Measurements from ENCODE around the gene FOXN4.

FOXN4 gene

DNA sequence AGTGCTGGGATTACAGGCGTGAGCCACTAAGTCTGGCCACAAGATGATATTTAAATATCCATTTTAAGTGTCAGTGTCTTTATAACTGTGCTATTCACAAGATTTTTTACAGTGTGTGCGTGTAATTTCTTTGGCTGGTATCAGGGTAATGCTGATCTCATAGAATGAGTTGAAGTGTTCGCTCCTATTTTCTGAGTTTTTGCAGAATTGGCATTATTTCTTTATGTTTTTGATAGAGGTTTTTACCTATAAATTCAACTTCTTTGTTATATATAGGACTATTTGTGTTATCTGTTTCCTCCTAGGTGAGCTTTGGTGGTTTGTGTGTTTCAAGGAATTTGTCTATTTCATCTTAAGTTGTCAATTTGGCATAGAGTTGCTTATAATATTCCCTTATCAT is 45.6 kb downstream of the FOXN4 start:
- no peak overlapping the region for H3K4me3 ChIP-seq (ENCODE audit: low read length)
- DNase-seq (ENCODE audit: low read depth) = no peak
- TF ChIP-seq, protein P1, sequence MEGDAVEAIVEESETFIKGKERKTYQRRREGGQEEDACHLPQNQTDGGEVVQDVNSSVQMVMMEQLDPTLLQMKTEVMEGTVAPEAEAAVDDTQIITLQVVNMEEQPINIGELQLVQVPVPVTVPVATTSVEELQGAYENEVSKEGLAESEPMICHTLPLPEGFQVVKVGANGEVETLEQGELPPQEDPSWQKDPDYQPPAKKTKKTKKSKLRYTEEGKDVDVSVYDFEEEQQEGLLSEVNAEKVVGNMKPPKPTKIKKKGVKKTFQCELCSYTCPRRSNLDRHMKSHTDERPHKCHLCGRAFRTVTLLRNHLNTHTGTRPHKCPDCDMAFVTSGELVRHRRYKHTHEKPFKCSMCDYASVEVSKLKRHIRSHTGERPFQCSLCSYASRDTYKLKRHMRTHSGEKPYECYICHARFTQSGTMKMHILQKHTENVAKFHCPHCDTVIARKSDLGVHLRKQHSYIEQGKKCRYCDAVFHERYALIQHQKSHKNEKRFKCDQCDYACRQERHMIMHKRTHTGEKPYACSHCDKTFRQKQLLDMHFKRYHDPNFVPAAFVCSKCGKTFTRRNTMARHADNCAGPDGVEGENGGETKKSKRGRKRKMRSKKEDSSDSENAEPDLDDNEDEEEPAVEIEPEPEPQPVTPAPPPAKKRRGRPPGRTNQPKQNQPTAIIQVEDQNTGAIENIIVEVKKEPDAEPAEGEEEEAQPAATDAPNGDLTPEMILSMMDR (IDR thresholded peaks at IDR 0.05; ENCODE audit: insufficient read depth, low read depth, low read length, missing control alignments) = no peak

DNA sequence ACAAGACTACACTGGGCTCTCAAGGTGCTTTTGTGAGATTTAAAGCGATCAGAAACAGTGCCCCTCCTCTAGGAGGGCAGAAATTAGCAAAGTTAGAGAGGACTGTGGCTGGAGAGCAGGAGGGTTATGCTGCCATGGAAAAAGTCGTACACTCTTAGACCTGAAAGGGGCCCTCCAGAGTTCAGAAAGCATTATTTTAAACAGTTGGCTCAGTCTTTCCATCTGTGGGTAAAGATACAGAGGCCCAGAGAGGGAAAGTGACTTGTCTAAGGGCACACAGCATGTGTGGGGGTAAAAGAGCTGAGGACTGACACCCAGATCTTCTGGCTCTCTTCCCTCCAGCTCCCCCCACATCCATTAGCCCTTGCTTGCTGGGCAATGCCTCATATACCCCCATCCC is 47.1 kb downstream of the FOXN4 start:
- H3K4me3 ChIP-seq (ENCODE audit: low read length) = no peak overlapping the region
- TF ChIP-seq, protein P1 (IDR thresholded peaks at IDR 0.05; ENCODE audit: insufficient read depth, low read depth, low read length, missing control alignments) = no peak
- no peak for DNase-seq (ENCODE audit: low read depth)

DNA sequence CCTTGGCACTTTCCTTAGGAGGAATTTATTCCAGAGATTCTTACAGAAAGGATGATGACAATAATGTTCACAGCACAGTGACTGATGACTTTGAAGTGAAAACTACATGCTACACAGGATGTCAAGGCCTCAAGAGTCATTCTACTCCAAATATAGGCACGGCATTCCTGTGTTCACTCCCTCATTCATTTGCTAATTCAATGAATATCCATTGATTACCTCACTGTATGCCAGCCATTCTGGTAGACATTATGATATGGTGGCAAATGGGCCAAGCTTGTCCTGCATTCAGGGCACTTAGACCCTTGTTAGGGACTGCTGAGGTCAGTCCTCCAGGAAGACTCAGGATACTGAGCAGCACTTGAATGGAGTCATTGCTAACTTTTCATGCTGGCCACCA is 48.0 kb downstream of the FOXN4 start:
- TF ChIP-seq, protein P1 (IDR thresholded peaks at IDR 0.05; ENCODE audit: insufficient read depth, low read depth, low read length, missing control alignments) = no peak
- no peak overlapping the region for H3K4me3 ChIP-seq (ENCODE audit: low read length)
- no peak for DNase-seq (ENCODE audit: low read depth)

DNA sequence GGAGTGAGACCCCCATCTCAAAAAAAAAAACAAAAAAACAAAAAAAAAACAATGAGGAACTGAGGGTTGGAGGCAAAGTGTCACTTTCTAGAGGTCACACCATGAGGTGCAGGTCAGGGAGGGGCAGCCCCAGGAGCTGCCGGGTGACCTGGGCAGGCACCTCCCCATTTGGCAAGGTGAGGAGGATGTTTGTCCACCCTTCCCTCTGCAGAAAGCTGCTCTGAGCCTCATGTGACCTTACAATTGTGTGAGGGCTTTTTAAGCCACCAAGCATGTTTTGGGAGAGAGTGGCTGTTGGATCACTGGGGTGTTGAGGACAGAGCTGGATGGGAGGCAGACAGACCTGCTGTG is 49.6 kb downstream of the FOXN4 start:
- TF ChIP-seq, protein P1 (IDR thresholded peaks at IDR 0.05; ENCODE audit: insufficient read depth, low read depth, low read length, missing control alignments) = no peak
- DNase-seq (ENCODE audit: low read depth) = no peak
- no peak overlapping the region for H3K4me3 ChIP-seq (ENCODE audit: low read length)

DNA sequence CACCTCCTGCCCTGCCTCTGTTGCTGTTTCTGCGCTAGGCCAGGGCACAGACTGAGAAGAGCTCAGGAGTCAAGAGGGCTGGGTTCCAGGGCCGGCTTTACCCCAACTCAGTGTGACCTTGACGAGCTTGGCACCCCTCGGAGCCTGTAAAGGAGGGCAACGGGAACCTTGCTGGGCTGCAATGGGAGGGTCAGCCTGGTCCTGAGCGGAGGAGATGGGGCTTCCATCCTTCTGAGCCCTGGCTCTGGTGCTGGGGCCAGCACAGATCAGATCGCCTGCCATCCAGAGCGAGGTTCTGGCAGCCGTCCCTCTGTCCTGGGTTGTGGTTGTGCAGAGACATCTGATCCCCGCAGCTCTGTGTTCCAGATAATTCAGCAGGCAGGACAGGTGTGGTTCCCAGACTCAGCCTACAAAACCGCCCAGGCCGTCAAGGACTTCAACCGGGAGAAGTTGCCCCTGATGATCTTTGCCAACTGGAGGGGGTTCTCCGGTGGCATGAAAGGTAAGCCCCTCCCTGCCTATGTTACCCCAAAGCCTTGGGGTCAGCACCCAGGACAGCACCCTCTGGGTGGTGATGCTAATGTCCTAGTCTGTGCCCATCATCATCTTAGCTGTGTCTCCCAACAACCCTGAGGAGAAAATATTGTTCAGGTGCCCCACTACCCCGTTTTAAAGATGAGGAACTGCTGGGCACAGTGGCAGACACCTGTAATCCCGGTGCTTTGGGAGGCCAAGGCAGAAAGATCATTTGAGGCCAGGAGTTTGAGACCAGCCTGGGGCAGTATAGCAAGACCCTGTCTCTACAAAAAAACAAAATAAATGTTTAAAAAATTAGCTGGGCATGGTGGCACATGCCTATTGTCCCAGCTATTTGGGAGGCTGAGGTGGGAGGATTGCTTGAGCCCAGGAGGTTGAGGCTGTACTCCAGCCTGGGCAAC is 50.2 kb downstream of the FOXN4 start:
- DNase-seq (ENCODE audit: low read depth) = no peak
- H3K4me3 ChIP-seq (ENCODE audit: low read length) = no peak overlapping the region
- TF ChIP-seq, protein P1 (IDR thresholded peaks at IDR 0.05; ENCODE audit: insufficient read depth, low read depth, low read length, missing control alignments) = no peak

DNA sequence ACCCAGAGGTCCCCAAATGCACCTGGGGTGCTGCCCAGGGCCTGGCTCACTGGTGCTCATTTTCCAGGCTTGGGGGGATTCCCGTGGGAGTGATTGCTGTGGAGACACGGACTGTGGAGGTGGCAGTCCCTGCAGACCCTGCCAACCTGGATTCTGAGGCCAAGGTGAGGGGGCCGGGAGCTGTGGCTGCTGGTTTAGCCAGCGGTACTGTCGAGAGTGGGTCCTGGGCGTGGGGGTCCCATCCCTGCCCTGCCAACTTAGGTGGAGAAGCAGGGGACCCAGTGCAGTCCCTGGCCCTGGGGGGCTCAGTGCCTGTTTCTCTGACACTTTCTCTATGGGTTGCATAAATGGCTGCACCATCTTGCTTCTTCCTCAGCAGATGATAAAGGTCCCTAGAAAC is 50.9 kb downstream of the FOXN4 start:
- H3K4me3 ChIP-seq (ENCODE audit: low read length) = no peak overlapping the region
- DNase-seq (ENCODE audit: low read depth) = no peak
- TF ChIP-seq, protein P1 (IDR thresholded peaks at IDR 0.05; ENCODE audit: insufficient read depth, low read depth, low read length, missing control alignments) = no peak

DNA sequence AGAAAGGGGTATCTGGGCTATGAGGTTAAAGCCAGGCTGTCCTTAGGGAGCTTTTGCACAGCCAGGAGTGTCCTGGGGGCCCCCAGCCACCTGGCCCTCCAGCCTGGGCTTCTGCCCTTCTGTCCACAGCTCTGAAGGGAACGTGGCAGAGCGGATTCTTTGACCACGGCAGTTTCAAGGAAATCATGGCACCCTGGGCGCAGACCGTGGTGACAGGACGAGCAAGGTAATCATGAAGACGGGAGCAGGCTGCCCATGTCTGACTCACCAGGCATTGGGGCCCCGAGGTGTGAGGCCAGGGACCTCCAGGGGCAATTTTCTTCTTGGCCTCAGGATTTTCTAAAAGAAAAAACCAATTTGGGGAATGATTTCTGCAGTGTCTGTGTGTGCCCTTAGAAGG is 53.1 kb downstream of the FOXN4 start:
- no peak for DNase-seq (ENCODE audit: low read depth)
- TF ChIP-seq, protein P1 (IDR thresholded peaks at IDR 0.05; ENCODE audit: insufficient read depth, low read depth, low read length, missing control alignments) = no peak

More for the DNA sequence above, 53.1 kb downstream of the FOXN4 start:
- no peak overlapping the region for H3K4me3 ChIP-seq (ENCODE audit: low read length)

Data from epithelial cell of esophagus (primary cell).